Medulla oblongata (tissue), 1 donor: ENCODE data around the gene NDUFA8.
A peak's percentile ranks its signal among the peaks of the same experiment; 100 is the strongest.

Experiments
- DNase-seq: peaks from one replicate; pipeline ENCODE4 v3.0.0-alpha.2; 2015; ENCODE audit errors: extremely low spot score

The NDUFA8 gene

GRCh38 chr9:122135529-122135859 is 24.1 kb downstream of the NDUFA8 start:
- DNase-seq: no peak

- DNase-seq: no peak
Observed at GRCh38 chr9:122134822-122135528, 24.6 kb downstream of the NDUFA8 start.

DNA sequence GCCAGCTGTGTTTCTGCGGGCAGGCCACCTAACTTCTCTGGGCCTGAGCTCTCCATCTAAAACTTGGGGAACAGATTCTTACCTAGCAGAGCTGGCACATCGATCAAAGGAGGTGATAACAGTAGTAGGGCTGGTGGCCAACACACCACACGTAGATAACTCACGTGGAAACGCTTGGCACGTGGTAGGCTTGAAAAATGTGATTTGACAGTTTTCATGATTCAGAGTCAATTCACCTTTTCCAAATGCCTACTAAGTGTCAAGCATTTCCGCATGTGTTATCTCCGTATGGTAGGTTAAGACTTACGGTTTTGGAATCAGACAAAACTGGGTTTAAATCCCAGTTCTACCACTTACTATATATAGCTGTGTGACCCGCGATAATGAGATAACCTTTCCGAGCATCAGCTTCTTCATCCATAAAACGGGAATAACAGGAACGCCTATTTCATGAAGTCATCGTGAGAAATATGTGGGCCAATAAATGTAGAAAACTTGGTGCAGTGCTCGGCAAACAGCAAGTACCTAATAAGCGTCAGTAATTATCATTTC is 25.5 kb downstream of the NDUFA8 start:
- no peak for DNase-seq

GRCh38 chr9:122133263-122133983 is 26.2 kb downstream of the NDUFA8 start:
- DNase-seq: no peak

DNA sequence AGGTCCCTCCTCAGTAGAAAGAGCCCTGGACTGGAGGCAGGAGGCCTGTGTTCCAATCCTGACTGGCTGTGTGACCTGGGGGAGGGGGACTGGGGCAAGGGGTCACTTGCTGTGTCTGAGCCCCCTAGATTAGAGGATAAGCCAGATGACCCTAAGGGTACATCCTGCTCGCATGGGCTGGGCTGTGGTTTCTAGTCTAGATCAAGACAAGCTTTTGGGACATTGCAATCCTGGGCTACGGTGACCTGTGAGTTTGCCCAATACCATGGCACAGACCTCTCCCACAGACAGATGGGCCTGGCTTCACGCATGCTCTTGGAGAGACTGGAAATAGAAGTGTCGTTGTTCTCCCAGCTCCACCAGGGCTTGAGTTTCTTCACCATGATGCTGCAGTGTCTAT is 27.0 kb downstream of the NDUFA8 start:
- no peak for DNase-seq

- DNase-seq: no peak
Observed at GRCh38 chr9:122131401-122132001, 28.1 kb downstream of the NDUFA8 start.

DNA sequence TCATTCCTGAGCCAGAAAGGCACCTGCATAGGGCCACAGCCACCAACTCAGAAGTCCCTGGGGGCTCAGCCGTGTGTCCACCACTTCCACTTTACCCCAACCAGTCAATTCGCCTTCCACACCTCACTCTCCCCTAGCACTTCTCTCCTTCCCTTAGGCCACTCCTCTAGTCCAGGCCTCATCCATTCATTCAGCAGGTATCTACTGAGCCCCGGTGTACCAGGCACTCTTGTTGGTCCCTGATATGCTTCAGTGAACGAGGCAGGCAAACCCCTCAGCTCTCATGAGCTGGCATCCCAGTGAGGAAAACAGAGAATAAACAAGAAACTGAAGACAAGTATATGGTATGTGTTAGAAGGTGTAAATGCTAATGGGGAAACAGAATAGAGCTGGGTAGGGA is 28.7 kb downstream of the NDUFA8 start:
- no peak for DNase-seq

DNA sequence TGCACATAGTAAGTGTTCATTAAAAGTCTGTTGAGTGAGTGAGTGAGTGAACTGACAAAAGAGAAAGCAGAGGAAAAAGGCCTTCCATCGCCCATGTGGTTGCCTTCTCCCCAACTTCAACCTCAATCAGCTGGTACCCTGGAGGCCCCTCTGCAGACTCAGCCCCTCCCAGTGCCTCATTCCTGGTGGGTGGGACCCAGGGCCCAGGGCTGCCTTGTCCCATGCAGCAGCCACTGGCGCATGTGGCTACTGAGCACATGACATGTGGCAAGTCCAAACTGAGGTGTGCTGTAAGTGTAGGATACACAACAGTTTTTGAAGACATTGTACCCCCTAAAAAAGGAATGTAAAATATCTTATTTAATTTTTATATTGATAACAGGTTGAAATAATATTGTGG is 29.6 kb downstream of the NDUFA8 start:
- no peak for DNase-seq

DNA sequence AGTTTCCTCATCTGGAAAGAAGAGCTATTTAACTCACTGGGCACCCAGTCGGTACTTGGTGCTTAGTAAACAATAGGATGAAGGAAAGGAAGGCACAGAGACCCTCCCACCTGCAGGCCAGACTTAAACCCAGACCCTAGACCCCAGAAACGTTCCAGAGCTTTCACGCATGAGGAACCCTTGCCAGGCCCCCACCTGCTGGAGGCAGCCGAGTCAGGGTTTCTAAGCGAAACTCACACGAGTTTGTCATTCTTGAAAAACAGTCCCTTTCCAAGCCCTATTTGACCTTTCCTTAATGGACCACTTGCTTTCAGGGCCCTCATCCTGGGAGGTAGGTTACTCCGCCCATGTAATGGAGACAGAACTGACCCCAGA is 30.6 kb downstream of the NDUFA8 start:
- DNase-seq: no peak

DNA sequence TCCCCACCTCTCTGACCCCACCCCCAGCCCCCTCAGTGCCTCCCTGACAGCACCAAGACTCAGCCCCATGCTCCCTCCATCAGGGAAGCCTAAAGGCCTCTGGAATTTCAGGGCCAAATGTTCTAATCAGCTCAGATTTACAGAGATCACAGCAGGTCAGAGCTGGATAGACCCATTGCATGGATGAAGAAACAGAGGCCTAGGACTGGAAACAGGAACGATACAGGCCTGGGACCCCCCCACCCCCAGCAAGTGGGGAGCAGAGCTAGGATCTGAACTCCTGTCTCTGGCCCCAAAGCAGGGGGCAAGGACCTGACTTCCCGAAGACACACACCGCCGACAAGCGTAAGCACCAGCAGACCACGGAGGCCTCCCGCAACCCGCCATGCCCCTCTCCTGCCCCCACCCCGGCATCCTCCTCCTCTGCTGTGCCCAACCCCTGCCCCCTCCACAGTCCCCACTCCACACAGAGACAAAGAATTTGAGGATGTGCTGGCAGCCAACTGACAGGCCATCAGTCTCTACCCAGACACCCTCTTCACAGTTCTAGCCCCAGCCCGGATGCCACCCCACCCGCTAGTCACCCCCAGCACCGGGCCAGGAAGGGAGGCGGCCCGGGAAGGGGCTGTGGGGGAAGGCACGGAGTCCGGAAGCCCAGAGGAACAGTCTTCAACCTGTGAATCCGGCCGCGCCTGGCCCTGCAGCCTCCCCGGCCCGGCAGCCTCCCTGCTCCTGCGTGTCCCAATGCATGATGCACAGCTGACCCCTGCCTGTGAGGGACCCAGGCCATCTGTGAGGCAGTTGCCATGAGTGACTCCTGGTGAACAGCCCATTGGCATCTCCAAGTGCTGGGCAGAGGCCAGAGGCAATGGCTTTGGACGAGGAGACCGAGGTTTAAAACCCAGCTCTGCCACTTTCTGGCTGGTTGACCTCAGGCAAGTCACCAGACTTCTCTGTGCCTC is 31.3 kb downstream of the NDUFA8 start:
- DNase-seq: no peak

- DNase-seq: no peak
Observed at GRCh38 chr9:122127396-122127798, 32.2 kb downstream of the NDUFA8 start.

- DNase-seq: no peak
Observed at GRCh38 chr9:122126331-122127261, 33.0 kb downstream of the NDUFA8 start.

- DNase-seq: no peak
Observed at GRCh38 chr9:122125509-122126330, 33.9 kb downstream of the NDUFA8 start.

DNA sequence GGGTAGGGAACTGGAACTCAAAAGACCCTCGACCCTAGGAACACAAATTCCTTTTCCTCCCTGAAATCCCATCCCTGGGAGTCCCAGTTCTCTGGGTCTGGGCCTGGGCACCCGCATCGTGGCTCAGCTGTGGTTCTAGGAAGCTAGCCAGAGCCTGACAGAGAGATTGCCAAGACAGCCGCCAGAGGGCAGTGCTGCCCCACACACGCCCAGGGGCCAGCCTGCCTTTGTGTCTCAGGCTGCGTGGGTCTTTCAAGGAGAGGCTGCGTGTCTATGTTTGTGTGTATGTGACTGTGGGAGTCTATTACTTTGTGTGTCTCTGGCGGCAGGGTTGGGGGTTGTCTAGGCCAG is 34.4 kb downstream of the NDUFA8 start:
- peak; percentile 92 for DNase-seq

DNA sequence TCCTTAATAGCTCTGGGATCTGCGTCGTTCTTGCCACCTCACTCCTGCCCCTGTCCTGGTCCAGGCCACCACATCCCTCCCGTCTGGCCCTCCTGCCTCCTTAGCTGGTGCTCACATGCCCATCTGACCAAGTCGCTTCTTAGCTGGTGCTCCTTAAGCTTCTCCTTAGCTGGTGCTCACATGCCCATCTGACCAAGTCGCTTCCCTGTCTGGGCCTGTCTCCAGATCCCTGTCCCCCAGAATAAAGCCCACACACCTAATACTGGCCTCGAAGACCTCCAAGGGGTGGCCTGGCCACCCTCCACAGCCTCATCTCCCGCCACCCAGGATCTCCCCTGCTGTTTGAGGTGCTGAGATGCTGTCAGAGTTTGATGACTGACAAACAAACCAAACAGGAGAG is 35.1 kb downstream of the NDUFA8 start:
- no peak for DNase-seq

- no peak for DNase-seq
Observed at GRCh38 chr9:122124048-122124447, 35.5 kb downstream of the NDUFA8 start.

GRCh38 chr9:122122903-122123632 is 36.5 kb downstream of the NDUFA8 start:
- DNase-seq: peak; percentile 83

DNA sequence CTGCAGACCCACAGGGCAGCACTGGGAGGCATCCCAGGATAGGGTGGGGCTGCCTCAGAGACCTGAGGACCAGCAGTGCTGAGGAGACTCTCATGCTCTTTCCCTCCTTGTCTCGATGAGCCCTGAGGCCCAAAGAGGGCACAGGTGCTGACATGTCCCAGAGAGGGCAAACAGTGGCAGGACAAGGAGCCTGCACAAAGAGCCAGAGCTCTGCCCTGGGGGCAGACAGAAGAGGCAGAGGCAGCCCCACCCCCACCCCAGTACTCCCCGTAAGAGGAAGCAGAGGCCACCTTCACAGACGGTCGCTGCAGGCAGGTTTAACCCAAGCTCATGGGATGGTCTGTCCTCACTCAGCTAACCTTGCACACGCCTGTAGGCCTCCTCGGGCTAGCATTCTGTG is 37.1 kb downstream of the NDUFA8 start:
- DNase-seq: no peak

- no peak for DNase-seq
Observed at GRCh38 chr9:122121931-122122330, 37.6 kb downstream of the NDUFA8 start.
